ENCODE data around the gene SLC6A11.

The SLC6A11 gene

GRCh38 chr3:10933805-10934481 lies 117.9 kb downstream of the SLC6A11 start:
- no peak for DNase-seq

GRCh38 chr3:10935028-10935427 lies 119.0 kb downstream of the SLC6A11 start:
- DNase-seq: no peak

GRCh38 chr3:10935846-10936631 lies 120.0 kb downstream of the SLC6A11 start:
- DNase-seq: no peak

- no peak for DNase-seq
Observed at GRCh38 chr3:10936686-10937085, 120.7 kb downstream of the SLC6A11 start.

DNA sequence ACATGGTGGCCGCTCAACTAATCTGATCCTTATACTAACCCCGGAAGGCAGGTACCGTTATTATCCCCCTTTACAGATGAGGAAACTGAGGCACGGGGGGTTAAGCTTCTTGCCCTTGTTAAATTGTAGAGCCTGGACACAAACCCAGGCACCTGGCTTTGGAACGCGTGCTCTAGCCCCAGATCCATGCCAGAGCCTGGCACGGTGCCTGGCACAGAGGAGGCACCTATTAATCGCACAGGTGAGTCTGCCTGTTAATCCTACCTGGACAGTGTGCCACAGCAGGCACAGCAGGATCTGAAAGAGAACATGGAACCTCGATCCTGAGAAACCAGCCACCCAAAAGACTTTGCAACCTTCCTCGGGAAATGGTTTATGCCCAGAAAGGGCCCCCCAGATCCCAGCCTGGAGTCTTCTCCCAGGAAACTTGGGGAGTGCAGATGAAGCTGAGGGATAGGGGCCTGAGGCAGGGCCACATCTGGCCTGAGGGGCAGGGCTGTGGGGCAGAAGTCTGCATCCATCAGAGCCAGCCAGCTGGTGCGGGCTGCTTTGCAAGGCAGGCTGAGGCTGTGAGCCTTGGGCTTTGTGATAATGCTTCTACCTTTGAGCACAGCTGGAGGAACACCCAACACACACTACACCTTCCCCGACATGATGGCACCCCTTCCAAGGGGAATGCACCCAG lies 121.3 kb downstream of the SLC6A11 start:
- no peak for DNase-seq

DNA sequence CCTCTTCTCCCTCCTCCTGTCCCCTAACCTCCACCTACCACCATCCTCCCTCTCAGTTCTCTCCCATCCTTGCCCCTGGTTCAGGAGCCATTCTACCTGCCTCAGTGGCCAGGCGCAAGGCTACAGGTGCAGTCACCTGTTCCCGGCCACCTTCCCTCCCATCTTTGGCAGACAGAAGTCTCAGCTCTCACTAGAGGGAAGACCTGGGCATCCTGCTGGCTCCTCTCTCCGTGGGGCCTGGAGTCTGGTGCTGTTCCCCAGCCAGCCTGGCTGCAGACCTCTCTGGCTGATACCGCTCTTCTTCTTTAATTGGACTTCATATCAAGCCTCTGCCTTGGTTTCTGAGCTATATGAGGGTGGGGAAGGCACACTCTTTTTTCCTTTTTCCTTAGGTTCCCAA lies 123.5 kb downstream of the SLC6A11 start:
- no peak for DNase-seq

DNA sequence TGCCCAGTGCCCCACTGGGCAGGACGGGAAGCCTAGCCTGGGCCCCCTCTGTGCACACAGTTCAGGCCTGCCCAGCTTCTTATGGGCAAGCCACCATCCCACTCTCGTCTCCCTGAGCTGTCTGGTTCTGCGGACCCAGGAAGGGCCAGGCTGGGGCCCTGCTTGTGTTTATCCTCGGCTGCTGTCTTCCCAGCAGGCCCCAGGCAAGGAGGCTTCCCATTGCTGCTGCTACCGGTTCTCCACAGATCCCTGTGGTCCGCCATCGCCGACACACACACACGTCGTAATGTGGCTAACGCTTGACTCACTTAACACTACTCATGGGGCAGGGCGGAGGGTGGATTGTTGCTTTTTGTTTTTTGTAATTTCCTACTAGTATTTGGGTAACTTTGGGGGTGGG lies 124.1 kb downstream of the SLC6A11 start:
- no peak for DNase-seq

DNA sequence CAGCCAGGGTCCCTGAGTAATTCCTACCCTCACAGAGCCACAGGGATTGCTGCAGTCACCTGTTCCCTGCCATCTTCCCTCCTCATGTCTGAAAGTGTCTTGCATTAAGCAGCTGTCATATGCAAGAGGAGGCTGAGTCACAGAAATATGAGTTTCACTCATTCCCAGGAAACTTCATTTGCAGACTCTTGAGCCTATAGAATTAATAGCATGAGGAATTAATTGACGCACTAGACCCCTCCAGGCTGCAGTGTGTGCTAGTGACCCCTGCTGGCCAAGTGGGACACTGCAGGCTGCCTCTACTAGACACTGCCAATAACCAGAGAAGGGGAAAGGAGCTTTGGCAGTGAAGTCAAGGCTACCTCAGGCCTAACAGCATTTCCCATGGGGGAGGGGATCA lies 125.9 kb downstream of the SLC6A11 start:
- DNase-seq: no peak

DNA sequence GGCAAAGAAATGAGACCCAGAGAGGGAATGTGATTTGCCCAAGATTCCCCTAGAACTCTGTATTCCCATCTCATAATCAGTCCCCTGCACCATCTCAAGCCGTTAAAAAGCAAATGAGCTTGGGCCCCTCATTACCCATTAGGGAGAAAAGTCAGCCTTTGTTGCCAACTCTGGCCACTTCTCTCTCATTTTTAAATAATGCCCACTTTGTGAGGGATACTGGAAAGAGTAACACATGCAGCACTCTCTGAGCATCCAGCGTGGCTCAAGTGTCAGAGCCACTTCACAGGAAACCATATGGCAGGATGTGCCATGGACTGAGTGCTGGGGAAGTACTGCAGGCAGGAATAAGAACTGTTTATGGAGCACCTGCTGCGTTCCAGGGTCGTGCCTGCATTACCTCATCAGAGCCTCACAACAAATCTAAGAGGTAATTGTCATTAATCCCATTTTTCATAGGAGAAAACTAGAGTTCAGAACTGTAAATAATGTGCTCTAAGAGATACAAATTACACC lies 126.7 kb downstream of the SLC6A11 start:
- DNase-seq: no peak

DNA sequence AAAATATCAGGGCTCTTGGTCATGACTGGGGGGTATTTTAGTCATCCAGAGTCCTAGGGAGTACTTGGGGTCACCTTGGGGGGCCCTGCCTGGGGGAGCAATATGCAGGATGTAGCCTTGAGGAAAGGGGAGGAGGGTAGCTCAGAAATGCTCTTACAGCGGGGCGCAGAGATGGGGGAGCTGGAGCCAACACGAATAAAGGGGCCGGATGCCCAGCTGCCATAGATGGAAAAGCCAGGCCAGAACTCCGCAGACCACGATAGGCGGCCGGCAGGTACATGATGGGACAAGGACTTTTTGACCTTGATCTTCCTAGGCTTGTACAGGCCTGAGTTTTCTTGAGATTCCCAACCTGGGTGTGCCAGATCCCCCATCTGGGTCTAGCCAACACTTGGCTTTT lies 128.8 kb downstream of the SLC6A11 start:
- DNase-seq: no peak

GRCh38 chr3:10945683-10946287 lies 129.8 kb downstream of the SLC6A11 start:
- no peak for DNase-seq

GRCh38 chr3:10946526-10946925 lies 130.5 kb downstream of the SLC6A11 start:
- no peak for DNase-seq

- DNase-seq: no peak
Observed at GRCh38 chr3:10948326-10948725, 132.3 kb downstream of the SLC6A11 start.

DNA sequence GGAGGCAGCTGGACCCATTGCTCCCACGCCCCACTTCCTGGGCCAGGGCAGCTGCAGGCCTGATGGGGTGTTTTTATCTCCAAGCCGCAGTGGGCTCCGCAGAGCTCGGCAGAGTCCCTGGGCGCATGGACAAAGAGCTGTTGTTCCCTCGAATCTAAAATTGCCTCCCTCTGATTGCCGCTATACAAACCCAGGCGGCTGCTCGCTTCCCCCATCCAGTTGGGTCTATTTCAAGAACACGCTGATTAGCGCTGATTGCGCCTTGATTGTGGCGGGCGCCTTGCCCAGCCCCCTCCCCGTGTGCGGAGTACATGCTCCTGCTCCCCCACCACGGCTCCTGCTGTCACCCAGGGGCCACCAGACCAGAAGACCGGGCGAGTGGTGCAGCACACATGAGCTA lies 133.2 kb downstream of the SLC6A11 start:
- no peak for DNase-seq

GRCh38 chr3:10950476-10951294 lies 134.7 kb downstream of the SLC6A11 start:
- DNase-seq: peak; percentile 24

GRCh38 chr3:10951295-10951926 lies 135.4 kb downstream of the SLC6A11 start:
- no peak for DNase-seq

GRCh38 chr3:10952525-10952924 lies 136.5 kb downstream of the SLC6A11 start:
- DNase-seq: no peak

GRCh38 chr3:10954740-10955139 lies 138.7 kb downstream of the SLC6A11 start:
- no peak for DNase-seq

DNA sequence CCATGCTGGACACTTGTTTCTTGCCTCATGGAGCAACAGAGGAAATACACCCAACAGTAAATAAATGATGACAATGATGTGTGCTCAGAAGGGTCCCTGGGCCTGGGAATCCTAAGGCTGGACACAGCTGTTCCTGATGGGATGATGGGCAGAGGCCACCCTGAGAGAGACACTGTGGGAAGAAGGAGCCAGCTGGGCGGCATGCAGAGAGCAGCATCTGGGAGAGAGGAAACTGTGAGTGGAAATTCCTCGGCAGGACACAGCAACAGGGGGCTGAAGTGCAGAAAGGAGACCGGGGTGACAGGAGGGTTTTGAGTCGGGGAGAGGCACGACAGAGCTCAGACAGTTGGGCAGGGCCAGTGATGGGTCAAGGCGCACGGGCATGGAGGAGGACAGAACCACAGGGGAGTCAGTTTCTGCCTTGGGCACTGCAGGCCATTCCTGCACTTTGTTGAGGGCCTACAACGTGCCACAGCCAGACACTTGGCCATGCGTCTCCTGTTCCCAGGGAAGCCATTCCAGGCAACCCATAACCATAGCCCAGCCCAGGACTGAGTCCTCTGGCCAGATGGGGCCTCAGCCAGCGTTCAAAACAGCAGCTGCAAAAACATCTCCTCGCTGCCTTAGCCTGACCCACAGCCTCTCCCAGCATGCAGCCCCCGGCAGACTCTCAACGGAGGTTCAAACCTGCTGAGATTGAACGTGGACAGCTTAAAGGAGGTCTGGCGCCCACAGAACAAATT lies 139.9 kb downstream of the SLC6A11 start:
- DNase-seq: no peak

- DNase-seq: no peak
Observed at GRCh38 chr3:10956531-10956930, 140.5 kb downstream of the SLC6A11 start.

DNA sequence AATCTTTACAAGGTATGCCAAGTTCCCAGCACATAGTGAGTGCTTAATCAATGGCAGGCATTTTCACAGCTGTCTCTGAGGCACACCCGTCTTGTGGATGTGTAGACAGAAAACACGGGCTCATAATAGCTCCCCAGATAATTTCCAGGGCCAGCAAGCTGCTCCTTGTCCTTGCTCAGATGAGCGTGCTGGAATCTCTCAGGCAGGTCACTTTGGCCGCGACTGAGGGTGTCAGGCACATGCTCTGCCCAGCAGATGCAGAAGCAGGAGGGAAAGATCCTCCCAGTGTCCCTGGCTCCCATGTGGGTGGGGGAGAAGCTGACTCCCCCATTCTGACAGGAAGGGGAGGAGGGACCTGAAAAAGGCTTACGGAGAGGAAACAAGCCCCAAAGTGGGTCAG lies 141.0 kb downstream of the SLC6A11 start:
- DNase-seq: no peak
